Measurements from ENCODE around the gene RNASEH2B. TPM values are rescaled to one million over a fixed set of nuclear protein-coding genes. Genes with fewer than 3 reads are reported as not detected.

RNASEH2B gene
- total RNA-seq, 1 experiment from 2014 or later: 33.3 TPM

DNA sequence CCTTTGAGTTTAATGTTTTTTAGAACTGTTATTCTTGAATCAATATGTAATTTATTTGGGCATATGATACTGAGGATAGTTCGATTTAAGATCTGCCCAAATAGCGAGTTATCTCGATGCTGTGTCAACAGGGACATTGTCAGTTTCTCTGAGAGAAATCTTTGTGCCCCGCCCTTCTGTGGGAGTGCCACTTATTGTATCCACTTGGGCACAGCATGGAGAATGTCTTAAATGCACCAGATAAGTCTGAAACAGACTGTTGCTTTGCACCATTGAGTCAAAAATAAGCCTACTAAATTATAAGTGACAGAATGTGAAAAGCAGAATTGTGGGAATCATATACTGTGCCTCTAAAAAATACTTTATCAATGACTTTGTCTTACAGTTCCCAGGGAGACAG is 45.6 kb downstream of the RNASEH2B start (continued):
- TF ChIP-seq NFE2L1 (CRISPR knock-in tag; IDR thresholded peaks at IDR 0.05) (no peak), TCF7 (CRISPR knock-in tag; IDR thresholded peaks at IDR 0.05; ENCODE audit: low read depth) (no peak), ATF1 (CRISPR knock-in tag; IDR thresholded peaks at IDR 0.05) (no peak)
- TF ChIP-seq, protein P1, sequence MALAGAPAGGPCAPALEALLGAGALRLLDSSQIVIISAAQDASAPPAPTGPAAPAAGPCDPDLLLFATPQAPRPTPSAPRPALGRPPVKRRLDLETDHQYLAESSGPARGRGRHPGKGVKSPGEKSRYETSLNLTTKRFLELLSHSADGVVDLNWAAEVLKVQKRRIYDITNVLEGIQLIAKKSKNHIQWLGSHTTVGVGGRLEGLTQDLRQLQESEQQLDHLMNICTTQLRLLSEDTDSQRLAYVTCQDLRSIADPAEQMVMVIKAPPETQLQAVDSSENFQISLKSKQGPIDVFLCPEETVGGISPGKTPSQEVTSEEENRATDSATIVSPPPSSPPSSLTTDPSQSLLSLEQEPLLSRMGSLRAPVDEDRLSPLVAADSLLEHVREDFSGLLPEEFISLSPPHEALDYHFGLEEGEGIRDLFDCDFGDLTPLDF (CRISPR knock-in tag; IDR thresholded peaks at IDR 0.05): no peak
- TF ChIP-seq, protein P2, sequence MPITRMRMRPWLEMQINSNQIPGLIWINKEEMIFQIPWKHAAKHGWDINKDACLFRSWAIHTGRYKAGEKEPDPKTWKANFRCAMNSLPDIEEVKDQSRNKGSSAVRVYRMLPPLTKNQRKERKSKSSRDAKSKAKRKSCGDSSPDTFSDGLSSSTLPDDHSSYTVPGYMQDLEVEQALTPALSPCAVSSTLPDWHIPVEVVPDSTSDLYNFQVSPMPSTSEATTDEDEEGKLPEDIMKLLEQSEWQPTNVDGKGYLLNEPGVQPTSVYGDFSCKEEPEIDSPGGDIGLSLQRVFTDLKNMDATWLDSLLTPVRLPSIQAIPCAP (CRISPR knock-in tag; IDR thresholded peaks at IDR 0.05): no peak

DNA sequence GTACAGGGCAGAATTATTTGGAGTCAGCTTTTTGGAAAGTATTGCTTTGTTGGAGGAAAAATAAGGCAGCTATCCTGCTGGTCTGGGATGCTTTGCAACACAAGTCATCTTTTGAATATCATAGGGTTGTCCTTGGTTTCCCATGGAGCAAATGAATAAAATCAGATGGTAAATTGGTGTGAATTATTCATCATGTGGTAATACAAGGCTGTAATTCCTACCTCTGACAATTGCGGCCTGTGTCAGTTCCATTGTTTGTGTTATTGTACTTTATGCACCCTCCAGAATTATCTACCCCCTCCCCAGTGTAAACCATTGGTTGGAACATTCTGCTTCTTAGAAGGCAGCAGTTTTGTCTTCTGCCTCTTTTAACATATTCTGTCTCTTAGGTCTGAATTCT is 46.2 kb downstream of the RNASEH2B start:
- DNase-seq (ENCODE audit: low spot score): no peak
- Mint-ChIP-seq H3K4me1 (peaks cover 17% of the 10 kb centered on the region), H3K4me3 (no peak overlapping the region), H3K36me3 (no peaks in the 10 kb centered on the region), H3K27ac (no peak overlapping the region), H3K27me3 (ENCODE audit: low read depth) (no peaks in the 10 kb centered on the region), H3K9me3 (no peaks in the 10 kb centered on the region)
- ChIA-PET CTCF (no interaction called here), POLR2A (no interaction called here)
- ATAC-seq: no peak
- TF ChIP-seq SMAD4 (CRISPR knock-in tag; IDR thresholded peaks at IDR 0.05): no peak
- TF ChIP-seq, protein P3, sequence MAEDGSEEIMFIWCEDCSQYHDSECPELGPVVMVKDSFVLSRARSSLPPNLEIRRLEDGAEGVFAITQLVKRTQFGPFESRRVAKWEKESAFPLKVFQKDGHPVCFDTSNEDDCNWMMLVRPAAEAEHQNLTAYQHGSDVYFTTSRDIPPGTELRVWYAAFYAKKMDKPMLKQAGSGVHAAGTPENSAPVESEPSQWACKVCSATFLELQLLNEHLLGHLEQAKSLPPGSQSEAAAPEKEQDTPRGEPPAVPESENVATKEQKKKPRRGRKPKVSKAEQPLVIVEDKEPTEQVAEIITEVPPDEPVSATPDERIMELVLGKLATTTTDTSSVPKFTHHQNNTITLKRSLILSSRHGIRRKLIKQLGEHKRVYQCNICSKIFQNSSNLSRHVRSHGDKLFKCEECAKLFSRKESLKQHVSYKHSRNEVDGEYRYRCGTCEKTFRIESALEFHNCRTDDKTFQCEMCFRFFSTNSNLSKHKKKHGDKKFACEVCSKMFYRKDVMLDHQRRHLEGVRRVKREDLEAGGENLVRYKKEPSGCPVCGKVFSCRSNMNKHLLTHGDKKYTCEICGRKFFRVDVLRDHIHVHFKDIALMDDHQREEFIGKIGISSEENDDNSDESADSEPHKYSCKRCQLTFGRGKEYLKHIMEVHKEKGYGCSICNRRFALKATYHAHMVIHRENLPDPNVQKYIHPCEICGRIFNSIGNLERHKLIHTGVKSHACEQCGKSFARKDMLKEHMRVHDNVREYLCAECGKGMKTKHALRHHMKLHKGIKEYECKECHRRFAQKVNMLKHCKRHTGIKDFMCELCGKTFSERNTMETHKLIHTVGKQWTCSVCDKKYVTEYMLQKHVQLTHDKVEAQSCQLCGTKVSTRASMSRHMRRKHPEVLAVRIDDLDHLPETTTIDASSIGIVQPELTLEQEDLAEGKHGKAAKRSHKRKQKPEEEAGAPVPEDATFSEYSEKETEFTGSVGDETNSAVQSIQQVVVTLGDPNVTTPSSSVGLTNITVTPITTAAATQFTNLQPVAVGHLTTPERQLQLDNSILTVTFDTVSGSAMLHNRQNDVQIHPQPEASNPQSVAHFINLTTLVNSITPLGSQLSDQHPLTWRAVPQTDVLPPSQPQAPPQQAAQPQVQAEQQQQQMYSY (CRISPR knock-in tag; IDR thresholded peaks at IDR 0.05): no peak
- TF ChIP-seq RELA (CRISPR knock-in tag; IDR thresholded peaks at IDR 0.05; ENCODE audit: borderline replicate concordance): no peak
- no peak for TF ChIP-seq TP53 (CRISPR knock-in tag; IDR thresholded peaks at IDR 0.05)
- TF ChIP-seq, protein P4, sequence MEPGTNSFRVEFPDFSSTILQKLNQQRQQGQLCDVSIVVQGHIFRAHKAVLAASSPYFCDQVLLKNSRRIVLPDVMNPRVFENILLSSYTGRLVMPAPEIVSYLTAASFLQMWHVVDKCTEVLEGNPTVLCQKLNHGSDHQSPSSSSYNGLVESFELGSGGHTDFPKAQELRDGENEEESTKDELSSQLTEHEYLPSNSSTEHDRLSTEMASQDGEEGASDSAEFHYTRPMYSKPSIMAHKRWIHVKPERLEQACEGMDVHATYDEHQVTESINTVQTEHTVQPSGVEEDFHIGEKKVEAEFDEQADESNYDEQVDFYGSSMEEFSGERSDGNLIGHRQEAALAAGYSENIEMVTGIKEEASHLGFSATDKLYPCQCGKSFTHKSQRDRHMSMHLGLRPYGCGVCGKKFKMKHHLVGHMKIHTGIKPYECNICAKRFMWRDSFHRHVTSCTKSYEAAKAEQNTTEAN (CRISPR knock-in tag; IDR thresholded peaks at IDR 0.05): no peak
- TF ChIP-seq GTF2I (CRISPR knock-in tag; conservative IDR thresholded peaks at IDR 0.05): no peak
- no peak for TF ChIP-seq ZBTB21 (CRISPR knock-in tag; IDR thresholded peaks at IDR 0.05; ENCODE audit: borderline replicate concordance)
- TF ChIP-seq GRHL2 (CRISPR knock-in tag; IDR thresholded peaks at IDR 0.05; ENCODE audit: insufficient replicate concordance, severe bottlenecking): no peak
- TF ChIP-seq ZNF416 (CRISPR knock-in tag; IDR thresholded peaks at IDR 0.05): no peak
- TF ChIP-seq SP1 (CRISPR knock-in tag; conservative IDR thresholded peaks at IDR 0.05): no peak
- no peak for TF ChIP-seq ATF1 (CRISPR knock-in tag; IDR thresholded peaks at IDR 0.05)

DNA sequence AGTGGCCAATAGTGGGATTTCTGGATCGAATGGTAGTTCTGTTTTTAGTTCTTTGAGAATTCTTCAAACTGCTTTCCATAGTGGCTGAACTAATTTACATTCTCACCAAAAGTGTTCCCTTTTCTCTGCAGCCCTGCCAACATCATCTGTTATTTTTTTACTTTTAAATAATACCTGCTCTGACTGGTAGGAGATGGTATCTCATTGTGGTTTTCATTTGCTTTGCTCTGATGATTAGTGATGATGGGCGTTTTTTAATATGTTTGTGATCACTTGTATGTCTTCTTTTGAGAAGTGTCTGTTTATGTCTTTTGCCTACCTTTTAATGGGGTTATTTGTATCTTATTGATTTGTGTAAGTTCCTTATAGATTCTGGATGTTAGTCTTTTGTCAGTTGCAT is 48.0 kb downstream of the RNASEH2B start:
- ChIA-PET POLR2A (no interaction called here), CTCF (no interaction called here)
- no peak for DNase-seq (ENCODE audit: low spot score)
- peaks cover 17% of the 10 kb centered on the region for H3K4me1 Mint-ChIP-seq
- H3K27ac Mint-ChIP-seq: no peak overlapping the region
- H3K9me3 Mint-ChIP-seq: peaks cover 8% of the 10 kb centered on the region; the same call in 1 of the 2 replicates
- H3K36me3 Mint-ChIP-seq: peaks cover 12% of the 10 kb centered on the region
- ATAC-seq: no peak
- no peaks in the 10 kb centered on the region for H3K27me3 Mint-ChIP-seq (ENCODE audit: low read depth)
- H3K4me3 Mint-ChIP-seq: no peak overlapping the region
- no peak for TF ChIP-seq ZNF219 (CRISPR knock-in tag; IDR thresholded peaks at IDR 0.05; ENCODE audit: borderline replicate concordance)
- no peak for TF ChIP-seq GABPB1 (CRISPR knock-in tag; IDR thresholded peaks at IDR 0.05)
- no peak for TF ChIP-seq ZNF138 (CRISPR knock-in tag; conservative IDR thresholded peaks at IDR 0.05)
- TF ChIP-seq, protein P5, sequence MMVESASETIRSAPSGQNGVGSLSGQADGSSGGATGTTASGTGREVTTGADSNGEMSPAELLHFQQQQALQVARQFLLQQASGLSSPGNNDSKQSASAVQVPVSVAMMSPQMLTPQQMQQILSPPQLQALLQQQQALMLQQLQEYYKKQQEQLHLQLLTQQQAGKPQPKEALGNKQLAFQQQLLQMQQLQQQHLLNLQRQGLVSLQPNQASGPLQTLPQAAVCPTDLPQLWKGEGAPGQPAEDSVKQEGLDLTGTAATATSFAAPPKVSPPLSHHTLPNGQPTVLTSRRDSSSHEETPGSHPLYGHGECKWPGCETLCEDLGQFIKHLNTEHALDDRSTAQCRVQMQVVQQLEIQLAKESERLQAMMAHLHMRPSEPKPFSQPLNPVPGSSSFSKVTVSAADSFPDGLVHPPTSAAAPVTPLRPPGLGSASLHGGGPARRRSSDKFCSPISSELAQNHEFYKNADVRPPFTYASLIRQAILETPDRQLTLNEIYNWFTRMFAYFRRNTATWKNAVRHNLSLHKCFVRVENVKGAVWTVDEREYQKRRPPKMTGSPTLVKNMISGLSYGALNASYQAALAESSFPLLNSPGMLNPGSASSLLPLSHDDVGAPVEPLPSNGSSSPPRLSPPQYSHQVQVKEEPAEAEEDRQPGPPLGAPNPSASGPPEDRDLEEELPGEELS (CRISPR knock-in tag; IDR thresholded peaks at IDR 0.05): no peak
- no peak for TF ChIP-seq FOXK1 (CRISPR knock-in tag; IDR thresholded peaks at IDR 0.05)
- TF ChIP-seq NFE2L1 (CRISPR knock-in tag; IDR thresholded peaks at IDR 0.05): no peak
- TF ChIP-seq, protein P2 (CRISPR knock-in tag; IDR thresholded peaks at IDR 0.05): no peak
- TF ChIP-seq, protein P6, sequence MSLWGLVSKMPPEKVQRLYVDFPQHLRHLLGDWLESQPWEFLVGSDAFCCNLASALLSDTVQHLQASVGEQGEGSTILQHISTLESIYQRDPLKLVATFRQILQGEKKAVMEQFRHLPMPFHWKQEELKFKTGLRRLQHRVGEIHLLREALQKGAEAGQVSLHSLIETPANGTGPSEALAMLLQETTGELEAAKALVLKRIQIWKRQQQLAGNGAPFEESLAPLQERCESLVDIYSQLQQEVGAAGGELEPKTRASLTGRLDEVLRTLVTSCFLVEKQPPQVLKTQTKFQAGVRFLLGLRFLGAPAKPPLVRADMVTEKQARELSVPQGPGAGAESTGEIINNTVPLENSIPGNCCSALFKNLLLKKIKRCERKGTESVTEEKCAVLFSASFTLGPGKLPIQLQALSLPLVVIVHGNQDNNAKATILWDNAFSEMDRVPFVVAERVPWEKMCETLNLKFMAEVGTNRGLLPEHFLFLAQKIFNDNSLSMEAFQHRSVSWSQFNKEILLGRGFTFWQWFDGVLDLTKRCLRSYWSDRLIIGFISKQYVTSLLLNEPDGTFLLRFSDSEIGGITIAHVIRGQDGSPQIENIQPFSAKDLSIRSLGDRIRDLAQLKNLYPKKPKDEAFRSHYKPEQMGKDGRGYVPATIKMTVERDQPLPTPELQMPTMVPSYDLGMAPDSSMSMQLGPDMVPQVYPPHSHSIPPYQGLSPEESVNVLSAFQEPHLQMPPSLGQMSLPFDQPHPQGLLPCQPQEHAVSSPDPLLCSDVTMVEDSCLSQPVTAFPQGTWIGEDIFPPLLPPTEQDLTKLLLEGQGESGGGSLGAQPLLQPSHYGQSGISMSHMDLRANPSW (CRISPR knock-in tag; conservative IDR thresholded peaks at IDR 0.05; ENCODE audit: low read depth): no peak
